Erythroblast (primary cell): ENCODE data around the gene C12orf57.

Source experiments
- GATA1 ChIP-seq: IDR thresholded peaks from 2 replicates; pipeline ENCODE4 v1.6.1; 2011; ENCODE audit warnings: low read depth, mild to moderate bottlenecking, control low read depth, low read length, moderate library complexity
- POLR2A ChIP-seq: IDR thresholded peaks from 2 replicates; pipeline ENCODE4 v1.6.1; 2011; ENCODE audit warnings: mild to moderate bottlenecking, low read length

DNA sequence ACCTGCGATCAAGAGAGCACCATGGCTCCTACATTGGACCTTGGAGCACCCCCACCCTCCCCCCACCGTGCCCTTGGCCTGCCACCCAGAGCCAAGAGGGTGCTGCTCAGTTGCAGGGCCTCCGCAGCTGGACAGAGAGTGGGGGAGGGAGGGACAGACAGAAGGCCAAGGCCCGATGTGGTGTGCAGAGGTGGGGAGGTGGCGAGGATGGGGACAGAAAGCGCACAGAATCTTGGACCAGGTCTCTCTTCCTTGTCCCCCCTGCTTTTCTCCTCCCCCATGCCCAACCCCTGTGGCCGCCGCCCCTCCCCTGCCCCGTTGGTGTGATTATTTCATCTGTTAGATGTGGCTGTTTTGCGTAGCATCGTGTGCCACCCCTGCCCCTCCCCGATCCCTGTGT is 2.0 kb upstream of the C12orf57 start:
- TF ChIP-seq POLR2A (no peak), GATA1 (no peak)
